Measurements from ENCODE around the gene SHISA6.

Gene SHISA6

DNA sequence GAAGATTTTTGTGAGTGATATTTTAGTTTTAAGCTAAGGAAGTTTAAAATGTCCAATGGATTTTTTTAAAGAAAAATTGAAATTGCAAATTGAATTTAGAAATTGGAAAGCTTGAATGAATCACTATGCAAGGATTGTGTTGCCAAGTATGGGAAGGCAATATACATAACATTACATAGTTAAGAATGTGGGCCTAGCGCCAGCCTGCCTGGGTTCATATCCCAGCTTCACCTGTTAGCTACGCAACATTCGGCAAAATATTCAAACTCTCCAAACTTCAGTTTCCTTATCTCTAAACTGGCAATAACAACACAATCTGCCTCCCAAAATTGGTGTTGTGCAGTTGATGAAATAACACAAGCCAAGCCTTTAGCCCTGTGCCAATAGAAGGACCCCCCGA lies 306.8 kb downstream of the SHISA6 start:
- Histone ChIP-seq H3K4me3 (ENCODE audit: insufficient read depth in 1 of 2, low read depth in 1 of 2, low read length in 2 of 2) (no peak overlapping the region), H2AFZ (ENCODE audit: low read depth, low read length) (no peak overlapping the region), H3K27me3 (ENCODE audit: control insufficient read depth in 1 of 2, insufficient read depth in 1 of 2, low read length in 2 of 2) (no peaks in the 10 kb centered on the region), H2BK5ac (ENCODE audit: low read depth, low read length, poor library complexity, severe bottlenecking) (no peak overlapping the region), H3K23ac (ENCODE audit: low read length in 2 of 2) (no peak overlapping the region), H3K27ac (ENCODE audit: low read length, poor library complexity, severe bottlenecking) (no peak overlapping the region), H2BK15ac (ENCODE audit: low read depth, poor library complexity, severe bottlenecking) (no peak overlapping the region), H3K9me3 (ENCODE audit: control insufficient read depth, low read length) (peaks cover 5% of the 10 kb centered on the region), H2AK5ac (ENCODE audit: low read length, severe bottlenecking) (no peak overlapping the region), H3K79me1 (replicated peaks; ENCODE audit: low read length, poor library complexity, severe bottlenecking) (no peaks in the 10 kb centered on the region), H4K91ac (ENCODE audit: low read length) (no peak overlapping the region), H4K8ac (ENCODE audit: low read length) (no peak overlapping the region), H2BK12ac (ENCODE audit: low read length in 2 of 2) (no peak overlapping the region), H3K4ac (ENCODE audit: low read depth in 1 of 2, low read length in 2 of 2) (no peak overlapping the region), H3K4me2 (ENCODE audit: low read length, poor library complexity, severe bottlenecking) (no peak overlapping the region), H3K14ac (ENCODE audit: low read length in 2 of 2) (no peak overlapping the region), H3K9ac (ENCODE audit: low read length) (no peak overlapping the region), H3K18ac (ENCODE audit: low read depth in 1 of 2, low read length in 2 of 2) (no peak overlapping the region), H3K4me1 (ENCODE audit: control insufficient read depth, insufficient read depth, low read depth, low read length) (no peaks in the 10 kb centered on the region), H3K36me3 (ENCODE audit: control insufficient read depth in 1 of 2, insufficient read depth in 2 of 2, low read depth in 1 of 2, low read length in 2 of 2) (no peaks in the 10 kb centered on the region), H2BK120ac (ENCODE audit: low read depth, low read length) (no peak overlapping the region)
- no peak for DNase-seq
- WGBS, result 97% methylated on average over 3 of the region's 4 CpGs

DNA sequence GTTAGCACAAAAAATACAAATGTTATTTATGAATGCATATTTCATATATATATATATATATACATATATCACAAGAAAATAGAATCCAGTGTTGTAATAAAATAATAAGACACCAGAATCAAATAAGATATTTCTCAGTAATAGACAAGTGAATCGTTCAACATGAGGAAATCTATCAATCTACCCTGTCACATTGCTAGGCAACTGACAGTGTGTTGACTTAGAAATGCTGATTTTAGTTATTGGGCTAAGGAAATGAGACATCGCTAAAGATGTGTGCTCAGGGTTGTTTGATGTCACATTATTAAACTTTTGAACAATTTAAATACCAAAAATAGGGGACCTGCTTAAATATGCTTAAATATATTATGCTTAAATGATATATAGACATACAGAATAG lies 307.4 kb downstream of the SHISA6 start:
- DNase-seq, result no peak
- H3K18ac ChIP-seq (ENCODE audit: low read depth in 1 of 2, low read length in 2 of 2), result no peak overlapping the region
- no CpG with 5 or more reads among the region's 2 CpGs for WGBS
- H3K9ac ChIP-seq (ENCODE audit: low read length), result no peak overlapping the region
- H3K14ac ChIP-seq (ENCODE audit: low read length in 2 of 2), result no peak overlapping the region
- no peak overlapping the region for H4K91ac ChIP-seq (ENCODE audit: low read length)
- H2AFZ ChIP-seq (ENCODE audit: low read depth, low read length), result no peak overlapping the region
- H2BK15ac ChIP-seq (ENCODE audit: low read depth, poor library complexity, severe bottlenecking), result no peak overlapping the region
- no peak overlapping the region for H3K23ac ChIP-seq (ENCODE audit: low read length in 2 of 2)
- H4K8ac ChIP-seq (ENCODE audit: low read length), result no peak overlapping the region
- H3K36me3 ChIP-seq (ENCODE audit: control insufficient read depth in 1 of 2, insufficient read depth in 2 of 2, low read depth in 1 of 2, low read length in 2 of 2), result no peaks in the 10 kb centered on the region
- H3K27me3 ChIP-seq (ENCODE audit: control insufficient read depth in 1 of 2, insufficient read depth in 1 of 2, low read length in 2 of 2), result no peaks in the 10 kb centered on the region
- H3K4ac ChIP-seq (ENCODE audit: low read depth in 1 of 2, low read length in 2 of 2), result no peak overlapping the region
- H3K4me3 ChIP-seq (ENCODE audit: insufficient read depth in 1 of 2, low read depth in 1 of 2, low read length in 2 of 2), result no peak overlapping the region
- H2AK5ac ChIP-seq (ENCODE audit: low read length, severe bottlenecking), result no peak overlapping the region
- peaks cover 4% of the 10 kb centered on the region for H3K9me3 ChIP-seq (ENCODE audit: control insufficient read depth, low read length)
- H3K4me2 ChIP-seq (ENCODE audit: low read length, poor library complexity, severe bottlenecking), result no peak overlapping the region
- no peaks in the 10 kb centered on the region for H3K79me1 ChIP-seq (replicated peaks; ENCODE audit: low read length, poor library complexity, severe bottlenecking)
- no peak overlapping the region for H2BK5ac ChIP-seq (ENCODE audit: low read depth, low read length, poor library complexity, severe bottlenecking)
- H2BK12ac ChIP-seq (ENCODE audit: low read length in 2 of 2), result no peak overlapping the region
- H3K4me1 ChIP-seq (ENCODE audit: control insufficient read depth, insufficient read depth, low read depth, low read length), result no peaks in the 10 kb centered on the region
- H2BK120ac ChIP-seq (ENCODE audit: low read depth, low read length), result no peak overlapping the region
- no peak overlapping the region for H3K27ac ChIP-seq (ENCODE audit: low read length, poor library complexity, severe bottlenecking)

DNA sequence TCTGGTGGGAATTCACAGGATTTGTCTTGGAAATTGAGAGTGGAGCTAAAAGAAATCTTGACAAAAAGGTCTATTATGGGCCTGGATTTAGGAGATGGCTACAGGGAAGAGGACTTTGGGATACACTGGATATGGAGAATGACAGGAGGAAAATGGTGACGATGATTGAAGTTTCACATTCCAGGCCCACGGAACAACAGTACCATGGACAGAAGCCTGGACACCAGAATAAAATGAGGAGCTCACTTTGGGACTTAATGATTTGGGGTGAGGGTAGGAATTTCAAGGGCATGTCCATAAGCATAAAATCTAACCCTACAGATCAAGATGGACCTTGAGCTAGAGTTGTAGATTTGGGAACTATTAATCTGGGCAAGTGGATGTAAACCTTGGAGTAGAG lies 309.4 kb downstream of the SHISA6 start:
- WGBS, result 79% methylated on average over 2 of the region's 2 CpGs
- Histone ChIP-seq H4K91ac (ENCODE audit: low read length) (no peak overlapping the region), H3K4ac (ENCODE audit: low read depth in 1 of 2, low read length in 2 of 2) (no peak overlapping the region), H3K4me3 (ENCODE audit: insufficient read depth in 1 of 2, low read depth in 1 of 2, low read length in 2 of 2) (no peak overlapping the region), H3K79me1 (replicated peaks; ENCODE audit: low read length, poor library complexity, severe bottlenecking) (no peaks in the 10 kb centered on the region), H3K14ac (ENCODE audit: low read length in 2 of 2) (no peak overlapping the region), H2BK15ac (ENCODE audit: low read depth, poor library complexity, severe bottlenecking) (no peak overlapping the region), H3K23ac (ENCODE audit: low read length in 2 of 2) (no peak overlapping the region), H3K9me3 (ENCODE audit: control insufficient read depth, low read length) (no peaks in the 10 kb centered on the region), H3K4me1 (ENCODE audit: control insufficient read depth, insufficient read depth, low read depth, low read length) (no peaks in the 10 kb centered on the region), H3K4me2 (ENCODE audit: low read length, poor library complexity, severe bottlenecking) (no peak overlapping the region), H3K36me3 (ENCODE audit: control insufficient read depth in 1 of 2, insufficient read depth in 2 of 2, low read depth in 1 of 2, low read length in 2 of 2) (no peaks in the 10 kb centered on the region), H2AK5ac (ENCODE audit: low read length, severe bottlenecking) (no peak overlapping the region), H4K8ac (ENCODE audit: low read length) (no peak overlapping the region), H3K27me3 (ENCODE audit: control insufficient read depth in 1 of 2, insufficient read depth in 1 of 2, low read length in 2 of 2) (no peaks in the 10 kb centered on the region), H3K9ac (ENCODE audit: low read length) (no peak overlapping the region), H3K18ac (ENCODE audit: low read depth in 1 of 2, low read length in 2 of 2) (no peak overlapping the region), H2BK120ac (ENCODE audit: low read depth, low read length) (no peak overlapping the region), H2BK5ac (ENCODE audit: low read depth, low read length, poor library complexity, severe bottlenecking) (no peak overlapping the region), H2AFZ (ENCODE audit: low read depth, low read length) (no peak overlapping the region), H3K27ac (ENCODE audit: low read length, poor library complexity, severe bottlenecking) (no peak overlapping the region), H2BK12ac (ENCODE audit: low read length in 2 of 2) (no peak overlapping the region)
- no peak for DNase-seq

DNA sequence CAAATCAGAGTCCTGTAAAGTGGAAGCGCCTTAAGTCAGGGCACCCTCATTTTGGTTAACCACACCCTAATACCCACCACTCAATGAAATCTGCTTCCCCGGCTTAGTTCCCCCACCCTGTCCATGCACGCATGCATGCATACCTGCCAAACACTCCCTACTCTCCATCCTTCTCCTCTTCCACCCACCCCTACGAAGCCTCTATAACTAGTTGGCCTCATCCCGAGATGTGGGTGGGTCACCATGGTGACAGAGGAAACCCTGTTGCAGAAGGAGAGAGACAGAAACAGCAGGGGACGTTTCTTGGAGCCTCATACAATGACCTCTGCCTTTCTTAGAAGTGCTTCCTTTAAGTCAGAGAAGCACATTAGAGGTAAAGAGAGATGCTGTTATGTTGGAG lies 310.4 kb downstream of the SHISA6 start:
- Histone ChIP-seq H3K18ac (ENCODE audit: low read depth in 1 of 2, low read length in 2 of 2) (no peak overlapping the region), H2BK120ac (ENCODE audit: low read depth, low read length) (no peak overlapping the region), H3K4me2 (ENCODE audit: low read length, poor library complexity, severe bottlenecking) (no peak overlapping the region), H2BK5ac (ENCODE audit: low read depth, low read length, poor library complexity, severe bottlenecking) (no peak overlapping the region), H4K8ac (ENCODE audit: low read length) (no peak overlapping the region), H3K4ac (ENCODE audit: low read depth in 1 of 2, low read length in 2 of 2) (no peak overlapping the region), H2AFZ (ENCODE audit: low read depth, low read length) (no peak overlapping the region), H3K4me1 (ENCODE audit: control insufficient read depth, insufficient read depth, low read depth, low read length) (no peaks in the 10 kb centered on the region), H2AK5ac (ENCODE audit: low read length, severe bottlenecking) (no peak overlapping the region), H3K9me3 (ENCODE audit: control insufficient read depth, low read length) (no peaks in the 10 kb centered on the region), H3K4me3 (ENCODE audit: insufficient read depth in 1 of 2, low read depth in 1 of 2, low read length in 2 of 2) (no peak overlapping the region), H3K27me3 (ENCODE audit: control insufficient read depth in 1 of 2, insufficient read depth in 1 of 2, low read length in 2 of 2) (no peaks in the 10 kb centered on the region), H3K14ac (ENCODE audit: low read length in 2 of 2) (no peak overlapping the region), H2BK15ac (ENCODE audit: low read depth, poor library complexity, severe bottlenecking) (no peak overlapping the region), H4K91ac (ENCODE audit: low read length) (no peak overlapping the region), H3K79me1 (replicated peaks; ENCODE audit: low read length, poor library complexity, severe bottlenecking) (no peaks in the 10 kb centered on the region), H3K27ac (ENCODE audit: low read length, poor library complexity, severe bottlenecking) (no peak overlapping the region), H3K36me3 (ENCODE audit: control insufficient read depth in 1 of 2, insufficient read depth in 2 of 2, low read depth in 1 of 2, low read length in 2 of 2) (no peaks in the 10 kb centered on the region), H2BK12ac (ENCODE audit: low read length in 2 of 2) (no peak overlapping the region), H3K9ac (ENCODE audit: low read length) (no peak overlapping the region), H3K23ac (ENCODE audit: low read length in 2 of 2) (no peak overlapping the region)
- WGBS, result 65% methylated on average over 6 of the region's 6 CpGs
- no peak for DNase-seq
